H1 (cell line): ENCODE results near the gene AHDC1. TPM values are rescaled to one million over a fixed set of nuclear protein-coding genes. Genes with fewer than 3 reads are reported as not detected.

Experiments
- CTCF ChIA-PET: fragments of 300-600 bp; sonication (Branson Sonifier 250); formaldehyde crosslinking; loops from one replicate; lab custom pipeline; 2021; ENCODE audit not compliant: partially characterized antibody; lab: Charles Lee
- POLR2A ChIA-PET: fragments of 300-600 bp; sonication (Branson Sonifier 250); formaldehyde crosslinking; loops from one replicate; lab custom pipeline; 2021; ENCODE audit warnings: inconsistent platforms; ENCODE audit not compliant: partially characterized antibody; lab: Charles Lee
- DNase-seq, 2 experiments: peaks; one replicate each; pipeline versions ENCODE4 v3.0.0 to v3.0.0-alpha.2; 2010 to 2022; ENCODE audit warnings: low spot score in 2 of 2, low read depth in 1 of 2, mixed read lengths in 1 of 2
- FAIRE-seq: peaks from 2 replicates; lab custom pipeline; 2011; peaks lifted over from hg19 to GRCh38; lab: Jason Lieb, UNC
- H2AFZ ChIP-seq: 2 replicates; pipeline ENCODE4 v1.8.1; 2012; ENCODE audit warnings: low read length, inconsistent platforms
- H2AK5ac ChIP-seq: 2 replicates; pipeline ENCODE4 v1.6.1; 2013; ENCODE audit warnings: low read depth, low read length
- H2BK120ac ChIP-seq: replicated peaks from 2 replicates; pipeline ENCODE3; 2013; ENCODE audit warnings: low read depth, low read length, inconsistent platforms
- H2BK12ac ChIP-seq: 2 replicates; pipeline ENCODE4 v1.6.1; 2013; ENCODE audit warnings: low read depth, low read length
- H2BK15ac ChIP-seq: 2 replicates; pipeline ENCODE4 v1.6.1; 2013; ENCODE audit warnings: low read length
- H2BK20ac ChIP-seq: 2 replicates; pipeline ENCODE4 v1.6.1; 2013; ENCODE audit warnings: low read length
- H2BK5ac ChIP-seq: 2 replicates; pipeline ENCODE4 v1.6.1; 2013; ENCODE audit warnings: low read depth, low read length
- H3K14ac ChIP-seq: 2 replicates; pipeline ENCODE4 v1.6.1; 2013; ENCODE audit warnings: inconsistent platforms; ENCODE audit not compliant: insufficient read length
- H3K18ac ChIP-seq: 2 replicates; pipeline ENCODE4 v1.6.1; 2013; ENCODE audit warnings: low read length; ENCODE audit errors: extremely low read depth
- H3K23ac ChIP-seq: 2 replicates; pipeline ENCODE4 v1.6.1; 2013; ENCODE audit warnings: inconsistent platforms; ENCODE audit not compliant: insufficient read length
- H3K23me2 ChIP-seq: 2 replicates; pipeline ENCODE4 v1.6.1; 2013; ENCODE audit warnings: low read depth, low read length
- H3K27ac ChIP-seq: 2 replicates; pipeline ENCODE4 v1.6.1; 2011; ENCODE audit warnings: low read depth, low read length, inconsistent platforms
- H3K27me3 ChIP-seq, 4 experiments: replicated peaks in 1 of 4; 1 replicate in 1 of 4; 2 replicates in 3 of 4; pipeline versions ENCODE4 v1.6.1 to v1.8.1; 2011 to 2013; ENCODE audit warnings: low read length in 3 of 4, mild to moderate bottlenecking in 3 of 4, inconsistent platforms in 2 of 4, mixed read lengths in 2 of 4, moderate library complexity in 1 of 4; ENCODE audit not compliant: control insufficient read depth in 3 of 4, insufficient read depth in 3 of 4; ENCODE audit errors: extremely low read depth in 1 of 4
- H3K36me3 ChIP-seq, 4 experiments: 2 replicates each; pipeline versions ENCODE4 v1.6.1 to v1.8.1; 2011 to 2013; ENCODE audit warnings: mild to moderate bottlenecking in 4 of 4, low read length in 3 of 4, moderate library complexity in 2 of 4, control low read depth in 1 of 4, inconsistent platforms in 1 of 4; ENCODE audit not compliant: insufficient read depth in 4 of 4, control insufficient read depth in 2 of 4
- H3K4ac ChIP-seq: replicated peaks from 2 replicates; pipeline ENCODE3; 2013; ENCODE audit warnings: low read length, low read depth, mixed read lengths, inconsistent platforms; ENCODE audit not compliant: insufficient read length
- H3K4me1 ChIP-seq, 4 experiments: replicated peaks in 1 of 4; 1 replicate in 1 of 4; 2 replicates in 3 of 4; pipeline versions ENCODE4 v1.6.1 to v1.8.1; 2011 to 2013; ENCODE audit warnings: low read length in 3 of 4, inconsistent platforms in 2 of 4, mixed read lengths in 1 of 4; ENCODE audit not compliant: insufficient read depth in 4 of 4, control insufficient read depth in 3 of 4
- H3K4me2 ChIP-seq, 2 experiments: 2 replicates each; pipeline versions ENCODE4 v1.6.1 to v1.8.1; 2011 to 2013; ENCODE audit warnings: low read depth in 2 of 2, low read length in 2 of 2, control low read depth in 1 of 2, inconsistent platforms in 1 of 2, mild to moderate bottlenecking in 1 of 2; ENCODE audit not compliant: insufficient read depth in 1 of 2
- H3K4me3 ChIP-seq, 4 experiments: fragments of 200-600, 300-600 bp in 1 of 4; sonication (generic), shearing (Covaris generic), sonication (Bioruptor Twin) in 1 of 4; 2 replicates each; pipeline versions ENCODE4 v1.5.1 to v1.8.1; 2011 to 2016; ENCODE audit warnings: low read length in 4 of 4, low read depth in 3 of 4, control low read depth in 2 of 4, inconsistent platforms in 2 of 4, mild to moderate bottlenecking in 2 of 4, mixed read lengths in 1 of 4, moderate library complexity in 1 of 4; ENCODE audit not compliant: insufficient read depth in 2 of 4; ENCODE audit errors: extremely low read depth in 1 of 4
- H3K56ac ChIP-seq: replicated peaks from 2 replicates; pipeline ENCODE3; 2013; ENCODE audit warnings: low read depth, mild to moderate bottlenecking, mixed read lengths, low read length, inconsistent platforms; ENCODE audit not compliant: insufficient read length
- H3K79me1 ChIP-seq: 2 replicates; pipeline ENCODE4 v1.6.1; 2013; ENCODE audit warnings: low read depth, low read length, control low read depth
- H3K79me2 ChIP-seq, 2 experiments: 2 replicates each; pipeline versions ENCODE4 v1.6.1 to v1.8.1; 2012 to 2013; ENCODE audit warnings: low read length in 2 of 2, mild to moderate bottlenecking in 2 of 2, inconsistent platforms in 1 of 2; ENCODE audit not compliant: insufficient read depth in 2 of 2, control insufficient read depth in 1 of 2
- H3K9ac ChIP-seq, 4 experiments: replicated peaks in 1 of 4; 1 replicate in 1 of 4; 2 replicates in 3 of 4; pipeline versions ENCODE4 v1.6.1 to v1.8.1; 2011 to 2013; ENCODE audit warnings: low read depth in 3 of 4, low read length in 3 of 4, control low read depth in 2 of 4, mild to moderate bottlenecking in 2 of 4, moderate library complexity in 2 of 4, inconsistent platforms in 1 of 4; ENCODE audit errors: extremely low read depth in 1 of 4
- H3K9me3 ChIP-seq, 2 experiments: 2 replicates each; pipeline versions ENCODE4 v1.6.1 to v1.8.1; 2012 to 2013; ENCODE audit warnings: mild to moderate bottlenecking in 2 of 2, moderate library complexity in 2 of 2, control low read depth in 1 of 2, inconsistent platforms in 1 of 2, low read depth in 1 of 2, low read length in 1 of 2, mixed read lengths in 1 of 2; ENCODE audit not compliant: insufficient read depth in 2 of 2
- H4K20me1 ChIP-seq, 2 experiments: replicated peaks in 1 of 2; 2 replicates each; pipeline versions ENCODE3 to v1.8.1; 2011 to 2013; ENCODE audit warnings: inconsistent platforms in 2 of 2, low read length in 2 of 2, mild to moderate bottlenecking in 1 of 2; ENCODE audit not compliant: insufficient read depth in 2 of 2, control insufficient read depth in 1 of 2
- H4K5ac ChIP-seq: 2 replicates; pipeline ENCODE4 v1.6.1; 2013; ENCODE audit warnings: low read length, low read depth, mixed read lengths, inconsistent platforms; ENCODE audit not compliant: insufficient read length
- H4K8ac ChIP-seq: 2 replicates; pipeline ENCODE4 v1.8.0; 2013; ENCODE audit warnings: mild to moderate bottlenecking, moderate library complexity, low read length, inconsistent platforms; ENCODE audit not compliant: insufficient read depth; ENCODE audit errors: extremely low read depth
- H4K91ac ChIP-seq: replicated peaks from 2 replicates; pipeline ENCODE3; 2013; ENCODE audit warnings: low read length, mixed read lengths, inconsistent platforms; ENCODE audit not compliant: insufficient read length
- EP300 ChIP-seq, 2 experiments: IDR thresholded peaks; 1 replicate in 1 of 2; 2 replicates in 1 of 2; pipeline ENCODE4 v1.6.1; 2011 to 2012; ENCODE audit warnings: low read depth in 2 of 2, low read length in 2 of 2, mild to moderate bottlenecking in 2 of 2, borderline replicate concordance in 1 of 2, inconsistent platforms in 1 of 2, moderate library complexity in 1 of 2
- SIN3A ChIP-seq, 2 experiments: IDR thresholded peaks in 1 of 2; conservative IDR thresholded peaks in 1 of 2; 2 replicates each; pipeline ENCODE4 v1.6.1; 2011 to 2012; ENCODE audit warnings: low read length in 2 of 2, improper control_type of control experiment in 1 of 2, low read depth in 1 of 2, mild to moderate bottlenecking in 1 of 2
- WGBS, 2 experiments: shearing (Covaris generic) in 1 of 2; methylation state at CpG; one replicate each; pipeline versions ENCODE4 v1.1.6 to v1.1.7; 2013 to 2015; ENCODE audit warnings: low lambda C conversion rate in 2 of 2, mixed read lengths in 2 of 2, inconsistent platforms in 1 of 2, low coverage in 1 of 2, missing lambda C conversion rate in 1 of 2; ENCODE audit not compliant: insufficient replicate concordance in 2 of 2, insufficient coverage in 1 of 2, insufficient read length in 1 of 2; ENCODE audit errors: extremely low coverage in 1 of 2, missing lambda C conversion rate in 1 of 2; 5-methylcytosine and 5-hydroxymethylcytosine counted together
- polyA plus RNA-seq, 7 experiments: library from polyadenylated mRNA; depleted of rRNA in 3 of 7; stranded (reverse) in 5 of 7; unstranded in 2 of 7; fragments of >200 nt in 5 of 7; fragments of 200-250 nt in 2 of 7; gene quantifications; 1 replicate in 5 of 7; 2 replicates in 1 of 7; 4 replicates in 1 of 7; pipeline versions ENCODE4 v1.2.1 to v1.2.3, GENCODE V29; 2011 to 2013; ENCODE audit warnings: missing spikeins in 2 of 7, mixed read lengths in 2 of 7
- total RNA-seq: library from RNA; stranded (reverse); fragmentation: NEBNext Ultra II Directional; extraction: Animal tissue kit (Norgen Biotek cat#: 25700); gene quantifications from 2 replicates; pipeline ENCODE4 v1.2.1, GENCODE V29; 2021

The AHDC1 gene
- total and polyA plus RNA-seq, 2 of the 8 experiments (the other 6 are each of a cell fraction or from before 2014, with no cell fraction given), result 4.4 to 35.1 TPM

DNA sequence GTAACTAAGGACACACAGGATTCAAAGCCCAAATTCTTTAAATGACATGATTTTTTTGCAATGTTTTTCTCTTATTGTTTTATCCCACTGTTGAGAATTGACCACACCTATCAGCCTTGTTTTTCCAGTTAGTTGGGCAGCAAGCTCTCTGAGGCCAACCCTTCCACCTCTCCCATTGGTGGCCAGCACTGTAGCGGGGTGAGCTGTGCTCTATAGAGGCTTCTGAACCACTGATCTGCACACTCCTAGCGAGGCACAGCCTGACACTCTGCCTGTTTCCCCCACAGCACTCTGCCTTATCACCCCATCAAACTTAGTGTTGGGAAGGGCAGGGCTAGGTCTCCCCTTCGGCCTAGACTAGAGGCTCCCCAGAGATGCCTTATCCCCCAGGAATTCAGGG, 19.5 kb downstream of the AHDC1 start:
- no peak overlapping the region for H3K4ac ChIP-seq
- H4K5ac ChIP-seq, result no peak overlapping the region
- H2BK15ac ChIP-seq, result no peak overlapping the region
- no peak overlapping the region for H4K8ac ChIP-seq
- no peak overlapping the region for H2AK5ac ChIP-seq
- H3K79me1 ChIP-seq, result peaks cover 17% of the 10 kb centered on the region
- peaks cover 0 to 3% (median 0%) of the 10 kb centered on the region in 4 experiments; a peak in 2 of 7 replicates for H3K4me1 ChIP-seq
- H3K14ac ChIP-seq, result no peak overlapping the region
- H4K91ac ChIP-seq, result no peak overlapping the region
- peaks cover 0 to 2% (median 0%) of the 10 kb centered on the region in 4 experiments; a peak in 1 of 7 replicates for H3K27me3 ChIP-seq
- POLR2A ChIA-PET, result interaction anchor here (0.6 to 25.0 kb wide), 4 partner anchors 8 to 23 kb away, joined by 3 to 355 read pairs (median 178); no protein-coding TSS in a partner anchor
- FAIRE-seq, result no peak
- no peak for DNase-seq
- no peak overlapping the region for H3K18ac ChIP-seq
- H3K27ac ChIP-seq, result no peak overlapping the region
- peaks cover 3 to 39% of the 10 kb centered on the region in 2 experiments; a peak in 2 of 4 replicates for H3K79me2 ChIP-seq
- H4K20me1 ChIP-seq, result peaks cover 15 to 27% of the 10 kb centered on the region in 2 experiments
- no peak overlapping the region for H2BK5ac ChIP-seq
- H3K23ac ChIP-seq, result no peak overlapping the region
- H3K9ac ChIP-seq, result no peak overlapping the region
- H3K56ac ChIP-seq, result no peak overlapping the region
- H3K36me3 ChIP-seq, result peaks cover 0 to 10% (median 0%) of the 10 kb centered on the region in 4 experiments; a peak in 1 of 8 replicates
- no peak overlapping the region for H2AFZ ChIP-seq
- no peak overlapping the region for H2BK120ac ChIP-seq
- CTCF ChIA-PET, result interaction anchor here (1.1 to 56.1 kb wide), 9 partner anchors 9 to 227 kb away, joined by 3 to 1807 read pairs (median 7); partner anchors contain the start of gene AHDC1
- H3K23me2 ChIP-seq, result no peaks in the 10 kb centered on the region; the same call in 1 of the 2 replicates
- H3K4me3 ChIP-seq, result no peak overlapping the region
- H2BK20ac ChIP-seq, result no peak overlapping the region
- no peak overlapping the region for H2BK12ac ChIP-seq
- TF ChIP-seq EP300 (IDR thresholded peaks at IDR 0.05; ENCODE audit: borderline replicate concordance in 1 of 2, low read depth in 2 of 2, low read length in 2 of 2) (no peak), SIN3A (conservative IDR thresholded peaks at IDR 0.05 in 1 of 2, IDR thresholded peaks at IDR 0.05 in 1 of 2; ENCODE audit: low read depth in 1 of 2, low read length in 2 of 2) (no peak)
- TF ChIP-seq, all 59 proteins: peak for 0
- WGBS, 2 experiments, result 87% methylated on average over 3 of the region's 3 CpGs; no CpG with 5 or more reads in 1 of the 2 experiments
- H3K9me3 ChIP-seq, result no peaks in the 10 kb centered on the region
- H3K4me2 ChIP-seq, result no peak overlapping the region
